ENCODE results near the gene CCR4.

CCR4 gene

DNA sequence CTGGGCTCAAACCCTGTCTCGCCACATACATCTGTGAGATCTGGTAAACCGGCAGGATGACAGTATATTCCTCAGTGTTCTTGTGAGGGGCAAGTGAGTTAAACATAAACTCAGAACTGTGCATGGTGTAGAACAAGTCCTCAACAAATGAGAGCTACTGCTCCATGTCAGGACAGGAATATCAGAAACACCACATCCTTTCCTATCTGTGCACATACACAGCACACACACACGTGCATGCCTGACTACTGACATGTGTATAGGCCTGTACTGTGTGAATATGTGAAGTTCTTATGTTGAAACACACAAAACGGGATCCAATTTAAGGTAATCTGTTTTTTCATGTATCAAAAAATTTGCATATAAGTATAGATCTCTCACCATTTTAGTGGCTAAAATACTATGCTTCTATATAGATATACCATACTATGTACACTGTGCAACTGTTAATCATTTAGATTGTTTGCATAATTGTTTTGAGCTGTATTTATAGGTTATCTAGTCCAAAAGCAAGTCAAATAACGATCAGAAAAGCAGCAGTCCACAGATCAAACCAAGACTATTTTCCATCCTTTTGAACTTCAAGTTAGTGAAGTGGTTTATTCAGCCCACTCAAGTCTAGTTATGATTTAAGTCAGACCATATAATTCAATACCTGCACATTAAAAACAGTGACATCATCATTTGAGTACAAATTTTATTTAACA is 44.8 kb downstream of the CCR4 start:
- no peaks in the 10 kb centered on the region for H3K27me3 Mint-ChIP-seq
- H3K9me3 Mint-ChIP-seq: no peaks in the 10 kb centered on the region
- H3K36me3 Mint-ChIP-seq (ENCODE audit: insufficient read depth): peaks cover 4% of the 10 kb centered on the region
- peaks cover 43% of the 10 kb centered on the region for H3K4me1 Mint-ChIP-seq
- H3K4me3 Mint-ChIP-seq: no peak overlapping the region
- no peak overlapping the region for H3K27ac Mint-ChIP-seq (ENCODE audit: low read depth)
- ATAC-seq (replicated peaks; ENCODE audit: extremely low read depth, poor library complexity, severe bottlenecking): no peak
- no peak for DNase-seq (ENCODE audit: low spot score in 2 of 2)

DNA sequence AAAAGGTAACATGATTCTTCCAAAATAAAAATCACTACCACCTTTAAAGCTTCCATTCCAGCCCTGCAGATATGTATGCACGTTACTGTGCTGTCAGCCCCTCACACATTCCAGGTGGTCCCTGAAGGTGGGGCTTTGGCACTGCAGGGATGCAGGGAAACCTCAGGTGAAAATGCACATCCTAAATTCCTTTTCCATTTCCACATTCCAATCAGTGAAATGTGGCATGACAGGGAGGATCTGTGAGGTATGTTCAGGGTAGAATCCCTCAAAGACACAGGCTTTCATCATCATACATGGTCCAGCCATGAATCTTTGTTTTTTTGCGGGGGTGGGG is 45.3 kb downstream of the CCR4 start:
- H3K27ac Mint-ChIP-seq (ENCODE audit: low read depth): no peak overlapping the region

DNA sequence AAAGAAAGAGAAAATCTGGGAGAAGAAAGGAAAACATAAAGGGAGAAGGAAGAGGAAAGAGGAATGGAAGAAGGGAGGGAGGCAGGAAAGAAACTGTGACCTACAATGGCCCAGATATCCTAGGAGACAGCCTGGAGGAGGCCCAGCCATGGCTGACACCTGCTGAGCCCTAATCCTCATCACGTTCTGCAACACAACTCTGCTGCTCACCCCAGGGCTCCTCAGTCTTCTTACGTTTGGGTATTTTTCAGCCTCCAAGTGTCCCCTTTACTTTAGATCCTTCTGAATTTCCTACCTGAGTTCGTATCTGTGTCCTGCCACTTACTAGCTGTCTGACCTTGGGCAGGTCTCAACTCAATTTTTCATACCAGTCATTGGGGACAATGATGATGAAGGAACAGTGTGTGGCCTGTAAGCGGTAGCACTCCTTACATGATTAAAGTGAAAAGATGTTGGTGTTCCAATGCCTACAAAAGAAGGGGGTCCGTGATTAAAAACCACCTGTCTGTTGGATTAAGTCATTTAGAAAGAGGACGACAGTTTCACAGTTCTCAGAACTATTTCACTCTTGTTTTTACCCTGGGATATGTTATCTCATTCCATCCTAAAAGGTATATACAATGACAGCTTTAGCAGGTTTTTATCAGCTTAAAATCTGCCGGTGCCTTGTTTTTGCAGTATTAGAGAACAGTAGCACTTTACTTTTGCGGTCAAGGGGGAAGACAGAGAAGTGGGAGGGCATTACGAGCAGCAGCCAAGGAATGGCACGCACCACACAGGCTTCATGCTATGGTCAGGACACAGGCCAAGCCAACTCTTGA is 47.4 kb downstream of the CCR4 start:
- peak; percentile 64 for ATAC-seq (replicated peaks; ENCODE audit: extremely low read depth, poor library complexity, severe bottlenecking)
- H3K9me3 Mint-ChIP-seq: no peaks in the 10 kb centered on the region
- DNase-seq (ENCODE audit: low spot score in 2 of 2): no peak
- H3K27me3 Mint-ChIP-seq: no peaks in the 10 kb centered on the region
- H3K36me3 Mint-ChIP-seq (ENCODE audit: insufficient read depth): peaks cover 4% of the 10 kb centered on the region
- H3K27ac Mint-ChIP-seq (ENCODE audit: low read depth): peak overlapping the region; percentile 77
- H3K4me1 Mint-ChIP-seq: peaks cover 38% of the 10 kb centered on the region
- H3K4me3 Mint-ChIP-seq: peak overlapping the region; percentile 8

More for the DNA sequence above, 45.3 kb downstream of the CCR4 start:
- H3K4me3 Mint-ChIP-seq: no peak overlapping the region
- H3K9me3 Mint-ChIP-seq: no peaks in the 10 kb centered on the region
- H3K4me1 Mint-ChIP-seq: peaks cover 48% of the 10 kb centered on the region
- H3K36me3 Mint-ChIP-seq (ENCODE audit: insufficient read depth): peaks cover 4% of the 10 kb centered on the region
- no peak for ATAC-seq (replicated peaks; ENCODE audit: extremely low read depth, poor library complexity, severe bottlenecking)
- no peak for DNase-seq (ENCODE audit: low spot score in 2 of 2)
- no peaks in the 10 kb centered on the region for H3K27me3 Mint-ChIP-seq

DNA sequence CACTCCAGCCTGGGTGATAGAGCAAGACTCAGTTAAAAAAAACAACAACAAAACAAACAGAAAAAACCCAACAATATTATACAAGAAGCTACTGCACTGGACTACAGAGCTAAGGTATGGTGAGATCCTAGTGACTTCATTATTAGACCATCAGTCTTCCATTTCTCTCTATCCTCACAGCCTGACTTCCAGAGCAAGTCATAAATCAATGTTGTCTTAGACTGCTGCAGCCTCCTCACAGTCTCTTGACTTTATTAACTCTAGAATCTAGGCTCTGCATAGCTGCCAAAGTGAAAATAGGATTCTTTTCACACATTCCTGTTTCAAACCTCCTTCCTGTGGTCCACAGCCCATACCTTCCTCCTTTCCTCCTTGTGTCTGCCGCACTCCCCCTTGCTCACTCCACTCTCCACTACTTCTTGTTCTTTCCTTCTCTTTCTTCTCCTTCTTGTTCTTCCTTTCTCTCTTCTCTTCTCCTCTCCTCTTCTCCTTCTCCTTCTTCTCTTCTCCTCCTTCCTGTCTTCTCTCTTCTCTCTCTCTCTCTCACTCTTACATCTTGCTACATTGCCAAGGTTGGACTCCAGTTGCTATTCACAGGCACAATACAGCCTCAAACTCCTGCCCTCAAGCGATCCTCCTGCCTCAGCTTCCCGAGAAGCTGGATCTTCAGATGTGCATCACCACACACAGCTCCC is 49.4 kb downstream of the CCR4 start:
- Mint-ChIP-seq H3K9me3 (no peaks in the 10 kb centered on the region), H3K27me3 (no peaks in the 10 kb centered on the region), H3K4me1 (peaks cover 48% of the 10 kb centered on the region), H3K4me3 (no peak overlapping the region), H3K36me3 (ENCODE audit: insufficient read depth) (peaks cover 4% of the 10 kb centered on the region), H3K27ac (ENCODE audit: low read depth) (peak overlapping the region; percentile 17)
- no peak for DNase-seq (ENCODE audit: low spot score in 2 of 2)
- ATAC-seq (replicated peaks; ENCODE audit: extremely low read depth, poor library complexity, severe bottlenecking): no peak

DNA sequence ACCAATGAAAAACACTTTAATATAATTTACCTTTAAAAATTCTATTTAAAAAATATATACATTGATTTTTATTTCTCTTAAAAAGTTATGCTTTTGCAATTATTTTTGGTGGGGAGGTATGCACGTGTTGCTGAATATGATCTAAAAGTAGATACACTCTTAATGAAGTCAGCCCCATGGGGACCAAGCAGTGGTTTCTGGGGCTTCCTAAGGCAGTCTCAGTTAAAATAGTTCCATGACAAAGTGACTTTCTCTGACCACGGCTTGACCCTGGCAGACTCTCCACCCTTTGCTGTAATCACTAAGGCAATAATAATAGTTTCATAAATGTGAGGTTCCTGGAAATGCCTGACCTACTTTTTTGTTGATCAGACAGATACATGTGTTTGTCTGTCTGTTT is 50.4 kb downstream of the CCR4 start:
- ATAC-seq (replicated peaks; ENCODE audit: extremely low read depth, poor library complexity, severe bottlenecking): no peak
- Mint-ChIP-seq H3K9me3 (no peaks in the 10 kb centered on the region), H3K4me3 (no peak overlapping the region), H3K4me1 (peaks cover 49% of the 10 kb centered on the region), H3K27ac (ENCODE audit: low read depth) (no peak overlapping the region), H3K27me3 (no peaks in the 10 kb centered on the region), H3K36me3 (ENCODE audit: insufficient read depth) (peaks cover 7% of the 10 kb centered on the region)
- DNase-seq (ENCODE audit: low spot score in 2 of 2): no peak

DNA sequence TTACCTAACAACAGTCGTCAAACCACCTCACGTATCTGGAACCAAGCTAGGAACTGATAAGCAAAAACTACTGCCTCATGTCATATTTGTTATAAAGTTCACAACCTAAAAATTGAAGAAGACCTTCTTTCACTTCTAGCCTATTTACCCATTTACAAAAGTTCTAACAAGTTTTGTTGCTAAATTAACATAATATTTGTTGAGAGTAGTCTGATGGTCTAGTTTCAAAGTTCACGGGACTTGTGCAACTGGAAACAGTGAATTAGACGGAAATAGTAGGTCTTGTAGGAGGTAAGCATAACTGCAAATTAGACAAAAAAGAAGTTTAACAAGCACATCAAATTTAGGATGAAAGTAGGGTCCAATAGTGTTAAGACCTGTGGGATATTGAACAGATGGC is 51.9 kb downstream of the CCR4 start:
- Mint-ChIP-seq H3K27ac (ENCODE audit: low read depth) (peak overlapping the region; percentile 44), H3K4me1 (peaks cover 54% of the 10 kb centered on the region), H3K27me3 (no peaks in the 10 kb centered on the region), H3K36me3 (ENCODE audit: insufficient read depth) (peaks cover 7% of the 10 kb centered on the region), H3K4me3 (no peak overlapping the region), H3K9me3 (no peaks in the 10 kb centered on the region)
- no peak for DNase-seq (ENCODE audit: low spot score in 2 of 2)
- ATAC-seq (replicated peaks; ENCODE audit: extremely low read depth, poor library complexity, severe bottlenecking): no peak

DNA sequence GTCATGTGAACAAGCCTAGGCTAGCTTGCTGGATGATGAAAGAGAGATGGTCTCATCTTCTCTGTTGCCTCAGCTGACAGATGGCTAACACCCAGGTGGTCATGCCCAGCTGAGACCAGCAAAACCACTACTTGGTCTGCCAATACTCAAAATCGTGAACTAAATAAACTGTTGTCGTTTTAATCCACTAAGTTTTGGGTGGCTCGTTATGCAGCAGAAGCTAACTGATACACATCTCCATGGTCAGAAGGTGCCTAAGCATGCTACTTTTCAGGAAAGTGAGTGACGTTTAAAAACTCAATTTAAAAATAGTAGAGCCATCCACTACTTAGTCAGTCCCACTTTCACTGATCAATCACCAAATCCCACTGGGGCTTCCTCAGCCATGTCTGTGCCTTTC is 52.8 kb downstream of the CCR4 start:
- no peak overlapping the region for H3K27ac Mint-ChIP-seq (ENCODE audit: low read depth)
- DNase-seq (ENCODE audit: low spot score in 2 of 2) (no peak), ATAC-seq (replicated peaks; ENCODE audit: extremely low read depth, poor library complexity, severe bottlenecking) (no peak)
- no peaks in the 10 kb centered on the region for H3K9me3 Mint-ChIP-seq
- peaks cover 7% of the 10 kb centered on the region for H3K36me3 Mint-ChIP-seq (ENCODE audit: insufficient read depth)
- H3K27me3 Mint-ChIP-seq: no peaks in the 10 kb centered on the region
- peaks cover 50% of the 10 kb centered on the region for H3K4me1 Mint-ChIP-seq
- no peak overlapping the region for H3K4me3 Mint-ChIP-seq

DNA sequence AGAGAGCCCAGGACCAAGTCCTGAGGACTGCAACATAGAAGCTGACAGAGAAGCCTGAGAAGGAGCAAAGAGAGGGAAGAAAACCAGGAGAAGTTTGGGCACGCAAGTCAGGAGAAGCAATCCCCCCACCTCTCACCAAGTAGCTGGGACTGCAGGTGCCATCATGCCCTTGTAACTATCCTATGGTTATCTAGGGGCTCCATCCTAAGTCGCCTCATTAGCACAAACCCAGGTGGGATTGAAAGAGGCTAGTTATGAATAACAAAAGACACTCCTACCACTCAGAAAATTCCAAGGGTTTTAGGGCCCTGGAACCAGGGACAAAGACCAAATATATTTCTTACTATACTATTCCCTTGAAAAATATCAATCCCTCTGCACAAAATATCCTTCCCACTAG is 53.5 kb downstream of the CCR4 start:
- peaks cover 7% of the 10 kb centered on the region for H3K36me3 Mint-ChIP-seq (ENCODE audit: insufficient read depth)
- no peak for ATAC-seq (replicated peaks; ENCODE audit: extremely low read depth, poor library complexity, severe bottlenecking)
- no peak for DNase-seq (ENCODE audit: low spot score in 2 of 2)
- H3K27me3 Mint-ChIP-seq: no peaks in the 10 kb centered on the region
- H3K4me3 Mint-ChIP-seq: no peak overlapping the region
- H3K4me1 Mint-ChIP-seq: peaks cover 43% of the 10 kb centered on the region
- no peaks in the 10 kb centered on the region for H3K9me3 Mint-ChIP-seq
- no peak overlapping the region for H3K27ac Mint-ChIP-seq (ENCODE audit: low read depth)

All from central memory CD8-positive, alpha-beta T cell (primary cell).